Measurements from ENCODE around the gene MAP1B.

MAP1B gene

GRCh38 chr5:72096602-72097188 is 10.6 kb upstream of the MAP1B start:
- DNase-seq (ENCODE audit: low spot score) = no peak

- no peak for DNase-seq (ENCODE audit: low spot score)
Measured at GRCh38 chr5:72101828-72102227, 5.4 kb upstream of the MAP1B start.

- no peak for DNase-seq (ENCODE audit: low spot score)
Measured at GRCh38 chr5:72106817-72107130, 501 bp upstream of the MAP1B start.

GRCh38 chr5:72107901-72108201 is 576 bp downstream of the MAP1B start:
- no peak for DNase-seq (ENCODE audit: low spot score)

DNA sequence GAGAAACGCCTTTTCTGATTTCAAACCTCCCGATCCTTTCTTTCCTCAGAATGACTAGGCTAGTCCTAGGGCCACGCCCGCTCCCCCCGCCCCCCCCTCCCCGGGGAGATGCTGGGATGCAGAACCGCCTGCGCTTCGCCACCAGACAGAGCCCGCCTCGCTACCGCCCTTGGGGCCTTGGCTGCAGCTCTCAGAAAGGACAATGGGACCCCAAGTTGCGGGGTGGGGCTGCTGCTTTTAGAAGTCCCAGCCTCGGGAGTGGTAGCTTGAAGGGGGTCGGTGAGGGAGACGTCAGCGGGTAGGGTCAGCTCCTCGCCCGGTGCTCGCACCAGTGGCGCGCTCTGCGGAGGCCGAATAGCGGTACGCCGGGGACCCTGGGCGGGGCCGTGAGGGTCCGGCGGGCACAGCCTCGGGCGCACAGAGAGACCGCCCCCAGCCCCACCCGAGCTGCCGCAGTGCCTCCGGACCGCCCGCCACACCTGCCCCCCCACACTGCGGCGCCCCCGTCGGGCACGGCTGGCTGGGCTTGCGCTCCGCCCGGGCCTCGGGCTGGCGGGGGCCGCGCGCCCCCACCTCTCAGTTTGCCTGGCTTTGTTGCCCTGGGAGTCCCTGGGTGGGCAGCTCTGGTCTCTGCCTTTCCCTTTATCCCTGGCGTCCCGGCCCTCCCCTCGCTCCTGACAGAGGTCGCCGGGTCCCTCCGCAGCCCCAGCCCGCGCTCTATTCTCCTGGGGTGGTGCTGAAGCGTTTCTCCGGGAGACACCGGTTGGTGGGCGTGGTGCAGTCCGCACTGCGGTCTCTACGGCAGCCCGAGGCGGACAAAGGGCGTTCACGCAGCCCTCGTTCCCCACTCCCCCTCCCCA is 1.2 kb downstream of the MAP1B start:
- peak; percentile 19 for DNase-seq (ENCODE audit: low spot score)

- DNase-seq (ENCODE audit: low spot score) = no peak
Measured at GRCh38 chr5:72109062-72109411, 1.8 kb downstream of the MAP1B start.

DNA sequence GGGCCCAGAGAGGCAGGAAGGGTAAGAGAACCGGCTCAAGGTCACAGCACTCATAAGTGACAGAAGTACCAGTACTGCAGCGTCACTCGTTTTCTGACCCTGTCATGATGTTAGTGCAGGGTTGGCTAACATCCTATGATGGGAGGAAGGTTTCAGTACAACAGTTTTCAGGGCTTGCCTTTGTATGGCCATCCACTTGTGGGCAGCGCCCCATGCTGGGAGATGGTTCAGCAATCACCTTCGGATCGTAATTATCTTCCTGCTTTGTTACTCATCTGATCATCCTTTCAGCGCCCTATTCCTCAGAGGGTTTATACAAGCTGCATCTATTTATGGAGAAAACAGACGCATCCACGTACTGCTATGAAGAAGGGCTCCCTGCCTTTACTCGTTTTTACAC is 2.4 kb downstream of the MAP1B start:
- DNase-seq (ENCODE audit: low spot score) = no peak

DNA sequence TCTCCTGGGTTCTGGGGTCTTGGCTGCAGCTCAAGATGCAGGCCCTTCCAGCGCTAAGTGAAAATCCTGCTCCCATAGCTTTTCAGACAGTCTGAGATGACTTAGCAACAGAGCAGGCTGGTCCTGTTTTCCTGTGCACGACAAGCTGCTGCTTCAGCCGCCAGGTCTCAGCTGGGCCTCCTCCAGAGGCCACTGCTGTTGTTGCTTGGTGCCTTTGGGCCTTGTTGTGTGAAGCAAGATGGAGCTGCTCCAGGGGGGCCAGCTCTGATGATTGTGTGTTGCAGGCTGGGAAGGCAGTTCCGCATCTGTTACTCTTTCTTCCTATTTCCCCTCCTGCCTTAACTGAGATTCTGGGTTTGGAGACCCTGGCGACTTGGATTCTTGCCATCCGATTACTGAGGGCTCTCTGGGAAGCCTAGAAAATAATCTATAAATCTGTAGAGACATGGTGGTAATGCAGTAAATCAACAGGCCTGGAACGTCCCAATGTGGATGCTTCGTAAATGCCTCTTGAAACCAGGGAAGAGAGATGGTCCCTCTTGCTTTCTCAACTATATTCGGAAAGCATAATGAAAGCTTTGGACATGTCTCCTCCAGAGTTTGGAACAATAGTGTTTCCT is 3.2 kb downstream of the MAP1B start:
- no peak for DNase-seq (ENCODE audit: low spot score)

- DNase-seq (ENCODE audit: low spot score) = no peak
Measured at GRCh38 chr5:72112389-72112788, 5.1 kb downstream of the MAP1B start.

DNA sequence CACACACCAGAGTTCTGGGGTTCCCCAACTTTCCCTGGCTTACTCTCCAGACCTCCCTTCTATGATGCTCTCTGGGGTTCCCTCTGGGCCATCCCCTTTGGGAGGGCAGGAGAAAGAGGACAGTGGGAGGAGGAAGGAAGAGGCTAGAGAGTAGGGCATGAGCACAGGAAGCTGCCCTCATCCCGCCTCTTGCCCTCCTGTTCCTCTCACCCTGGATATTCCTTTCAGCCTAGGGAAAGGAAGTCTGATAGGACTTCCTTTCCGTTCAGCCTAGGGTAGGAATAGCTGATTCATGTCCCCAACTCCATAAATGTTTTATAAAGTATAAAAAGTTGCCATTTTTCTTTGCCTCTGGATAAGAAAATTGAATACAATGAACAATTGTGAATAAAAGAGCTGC is 7.4 kb downstream of the MAP1B start:
- DNase-seq (ENCODE audit: low spot score) = no peak

DNA sequence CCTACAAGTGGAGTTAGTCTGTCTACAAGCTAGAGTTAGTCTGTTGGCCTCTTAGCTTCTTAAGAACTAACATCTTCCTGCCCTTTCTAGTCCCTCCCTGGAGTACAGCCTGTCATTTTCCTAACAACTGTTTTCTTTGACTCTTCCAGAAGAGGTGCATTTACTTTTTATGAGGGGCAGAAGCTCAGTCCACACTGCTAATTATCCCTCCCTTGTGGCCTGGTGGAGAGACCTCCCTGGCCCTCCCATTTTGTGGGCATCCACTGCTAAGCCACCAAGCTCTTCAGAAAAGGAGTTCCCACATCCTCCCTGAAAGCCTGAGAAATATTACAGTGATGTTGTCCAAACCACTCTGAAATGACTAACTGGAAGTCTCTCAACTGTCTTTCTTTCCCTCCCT is 8.0 kb downstream of the MAP1B start:
- DNase-seq (ENCODE audit: low spot score) = no peak

- DNase-seq (ENCODE audit: low spot score) = no peak
Measured at GRCh38 chr5:72117307-72117706, 10.0 kb downstream of the MAP1B start.

DNA sequence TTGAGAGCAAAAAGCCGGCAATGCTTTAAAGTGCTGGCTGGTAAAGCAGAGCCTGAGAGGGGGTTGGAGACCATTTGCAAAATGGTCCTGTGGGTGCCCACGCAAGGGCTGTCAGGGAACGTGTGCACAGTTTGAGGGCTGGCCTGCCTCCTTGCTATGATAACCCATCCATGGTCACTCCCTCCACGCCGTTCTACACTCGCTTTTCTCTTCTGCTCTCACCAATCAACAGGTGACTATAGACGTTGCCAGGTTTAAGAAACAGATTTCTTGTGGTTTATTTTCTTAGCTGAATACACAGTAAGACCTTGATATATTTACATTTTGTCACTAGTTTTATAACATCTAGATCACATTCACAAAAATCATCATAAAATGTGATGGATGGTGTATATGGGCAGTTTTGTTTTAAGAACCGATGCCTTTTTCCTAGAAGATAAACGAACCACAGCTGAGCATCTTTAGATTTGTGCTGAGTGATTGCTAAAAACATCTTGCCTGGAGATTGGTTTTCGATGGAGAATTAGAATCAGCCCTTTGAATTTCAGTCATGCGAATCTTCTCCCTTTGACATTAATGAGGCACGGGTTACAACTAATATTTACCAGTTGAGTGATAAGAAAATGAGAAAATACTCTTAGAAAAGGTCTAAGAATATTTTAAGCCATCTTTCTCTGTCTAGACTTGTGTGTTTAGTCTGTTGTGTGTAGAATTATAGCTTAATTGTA is 13.9 kb downstream of the MAP1B start:
- no peak for DNase-seq (ENCODE audit: low spot score)

- peak; percentile 20 for DNase-seq (ENCODE audit: low spot score)
Measured at GRCh38 chr5:72121780-72122445, 14.6 kb downstream of the MAP1B start.

DNA sequence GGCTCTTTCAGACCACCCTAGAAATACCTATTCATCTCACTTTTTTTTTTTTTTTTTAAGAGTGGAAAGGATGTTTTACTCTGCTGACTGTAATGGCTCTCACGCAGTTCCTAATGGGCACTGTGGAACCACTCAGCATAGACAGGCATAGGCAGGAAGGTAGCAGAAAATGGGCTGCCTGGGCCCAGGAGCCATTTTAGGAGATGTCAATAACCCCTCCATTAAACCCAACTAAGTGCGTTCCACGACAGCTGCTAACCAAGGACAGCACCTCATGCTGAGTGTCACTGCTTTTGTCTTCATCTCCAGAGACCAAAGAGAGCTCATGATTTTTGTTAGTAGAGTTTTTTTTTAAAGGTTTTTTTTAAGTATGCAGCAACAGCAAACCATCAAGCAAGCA is 15.3 kb downstream of the MAP1B start:
- DNase-seq (ENCODE audit: low spot score) = no peak

DNA sequence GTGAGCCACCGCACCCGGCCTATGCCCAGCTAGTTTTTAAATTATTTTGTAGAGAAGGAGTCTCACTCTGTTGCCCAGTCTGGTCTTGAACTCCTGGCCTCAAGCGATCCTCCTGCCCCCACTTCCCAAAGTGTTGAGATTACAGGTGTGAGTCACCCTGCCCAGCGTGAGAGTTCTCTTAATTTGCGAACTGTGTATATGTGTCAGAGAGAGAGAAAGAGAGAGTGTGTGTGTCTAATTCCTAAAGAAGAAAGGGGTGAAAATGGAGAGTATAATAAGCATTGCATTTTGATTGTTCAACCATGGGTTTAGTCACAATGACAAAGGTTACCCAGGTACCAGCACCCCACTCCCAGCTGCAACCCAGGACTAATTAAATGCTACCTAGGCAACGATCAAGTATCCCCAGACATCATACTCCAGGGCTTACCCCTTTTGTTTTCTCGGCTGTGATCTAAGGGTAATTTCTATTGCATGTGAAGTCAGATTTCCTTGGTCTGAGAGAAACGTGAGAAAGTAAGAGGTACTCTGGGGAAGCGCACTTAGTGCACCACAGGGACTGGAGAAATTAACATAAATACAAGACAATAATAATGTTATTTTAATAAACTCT is 16.6 kb downstream of the MAP1B start:
- no peak for DNase-seq (ENCODE audit: low spot score)

- DNase-seq (ENCODE audit: low spot score) = no peak
Measured at GRCh38 chr5:72125271-72125940, 18.1 kb downstream of the MAP1B start.

DNA sequence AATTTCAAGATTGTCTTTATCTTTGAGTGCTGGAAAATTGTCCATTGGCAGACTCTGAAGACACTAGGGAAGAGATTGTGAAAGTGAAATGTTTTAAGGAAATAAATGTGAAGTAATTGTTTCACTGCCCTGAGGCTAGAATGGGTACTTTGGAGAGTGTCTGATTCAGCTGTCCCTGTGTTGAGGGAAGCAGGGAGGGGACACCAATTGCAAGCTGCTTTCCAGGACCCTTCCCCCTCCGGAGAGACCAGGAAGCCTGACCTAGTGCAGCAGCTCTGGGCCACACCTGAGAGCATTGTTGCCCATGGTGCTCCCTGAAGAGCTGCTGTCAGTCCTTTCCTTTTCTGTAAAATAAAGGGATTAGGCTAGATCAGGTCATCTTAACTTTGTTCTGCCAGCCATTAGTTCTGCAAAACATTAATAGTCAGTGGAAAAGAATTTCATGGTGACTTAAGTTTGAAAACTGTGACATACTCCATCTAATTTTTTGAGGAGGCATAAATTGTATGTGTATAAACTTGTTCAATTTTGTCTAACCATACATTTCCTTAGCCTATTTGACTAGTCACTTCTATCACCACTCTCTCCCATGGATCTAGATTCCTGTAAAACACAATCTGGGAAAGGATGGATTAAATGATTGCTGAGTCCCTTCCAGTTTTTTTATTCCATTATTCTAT is 18.8 kb downstream of the MAP1B start:
- no peak for DNase-seq (ENCODE audit: low spot score)

- DNase-seq (ENCODE audit: low spot score) = no peak
Measured at GRCh38 chr5:72126796-72127195, 19.5 kb downstream of the MAP1B start.

DNA sequence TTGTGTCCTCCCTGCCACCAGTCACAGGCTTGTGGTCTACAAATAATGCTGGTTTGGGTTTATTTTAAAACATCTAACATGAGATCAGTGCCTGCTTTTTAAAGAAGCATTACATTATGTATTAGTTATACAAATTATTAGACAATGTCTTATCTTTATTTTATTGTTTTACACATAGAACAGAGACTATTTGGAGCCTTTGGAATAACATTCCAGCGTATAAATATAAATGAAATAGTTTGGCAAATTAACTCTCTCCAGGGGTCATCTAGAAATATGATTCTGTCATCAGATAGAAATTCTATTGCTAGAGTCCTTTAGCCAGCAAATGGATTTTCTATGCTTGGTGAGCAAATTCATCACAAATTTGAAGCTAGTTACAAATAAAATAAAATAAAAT is 22.4 kb downstream of the MAP1B start:
- no peak for DNase-seq (ENCODE audit: low spot score)

GRCh38 chr5:72130351-72130761 is 23.1 kb downstream of the MAP1B start:
- no peak for DNase-seq (ENCODE audit: low spot score)
